HG03432 (cell line): Measurements from ENCODE around the gene PIEZO2.

Experiments
- ATAC-seq: cut with Tn5 transposase; IDR thresholded peaks from one replicate; pipeline ENCODE4 v1.9.1; 2021; ENCODE audit warnings: mild to moderate bottlenecking, moderate library complexity; ENCODE audit not compliant: unreplicated experiment

Gene PIEZO2

DNA sequence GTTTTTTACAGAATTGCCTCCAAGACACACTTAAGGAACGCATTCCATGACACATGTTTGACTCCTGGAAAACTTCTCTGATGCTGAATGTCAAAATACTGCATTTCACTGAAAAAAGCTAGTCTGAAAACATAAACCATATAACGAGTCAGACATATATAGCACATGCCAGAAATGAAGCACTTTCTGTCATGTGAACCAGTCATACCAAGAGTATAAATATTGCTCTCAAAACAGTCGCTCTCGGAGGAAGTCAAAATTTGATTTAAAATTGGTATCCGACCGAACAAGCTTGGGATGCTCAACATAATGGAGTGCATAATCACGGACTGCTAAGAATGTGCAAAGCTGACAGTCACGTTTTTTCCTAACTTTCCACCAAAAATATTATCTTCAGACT lies 115.9 kb downstream of the PIEZO2 start:
- ATAC-seq, result no peak

DNA sequence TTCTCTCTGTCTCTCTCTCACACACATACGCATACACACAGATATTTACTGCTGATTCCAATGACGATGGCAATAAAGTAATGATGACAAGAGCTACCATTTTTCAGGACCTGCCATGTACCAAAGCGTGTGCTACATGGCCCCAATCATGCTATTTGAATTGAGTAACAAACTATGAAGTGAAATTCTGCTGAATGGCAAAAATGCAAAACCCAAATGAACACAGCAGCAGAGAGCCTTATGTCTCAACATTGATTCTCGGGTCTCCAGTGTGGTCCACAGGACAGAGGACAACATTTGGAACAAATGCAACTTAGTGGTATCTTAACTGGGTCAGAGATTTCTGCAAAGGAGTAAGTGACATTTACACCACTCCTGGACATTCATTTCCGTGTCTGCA lies 117.4 kb downstream of the PIEZO2 start:
- no peak for ATAC-seq

DNA sequence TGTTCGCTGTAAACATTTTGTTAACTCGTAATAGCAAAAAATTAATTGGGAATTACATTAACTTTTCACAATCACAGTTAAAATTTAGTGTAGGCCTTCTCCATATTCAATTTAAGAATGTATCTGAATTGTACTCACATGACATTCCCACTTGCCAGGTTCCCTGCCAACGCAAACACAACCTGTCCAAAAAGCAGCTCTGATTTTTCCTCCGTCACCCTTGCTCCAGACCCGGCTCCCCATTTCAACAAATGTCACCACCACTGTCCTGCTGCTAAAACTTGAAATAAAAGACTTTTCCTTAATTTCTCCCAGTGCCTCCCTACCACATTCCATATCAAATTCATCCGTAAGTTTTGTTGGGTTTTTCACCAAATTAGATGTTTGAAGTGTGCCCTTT lies 120.3 kb downstream of the PIEZO2 start:
- ATAC-seq, result no peak

DNA sequence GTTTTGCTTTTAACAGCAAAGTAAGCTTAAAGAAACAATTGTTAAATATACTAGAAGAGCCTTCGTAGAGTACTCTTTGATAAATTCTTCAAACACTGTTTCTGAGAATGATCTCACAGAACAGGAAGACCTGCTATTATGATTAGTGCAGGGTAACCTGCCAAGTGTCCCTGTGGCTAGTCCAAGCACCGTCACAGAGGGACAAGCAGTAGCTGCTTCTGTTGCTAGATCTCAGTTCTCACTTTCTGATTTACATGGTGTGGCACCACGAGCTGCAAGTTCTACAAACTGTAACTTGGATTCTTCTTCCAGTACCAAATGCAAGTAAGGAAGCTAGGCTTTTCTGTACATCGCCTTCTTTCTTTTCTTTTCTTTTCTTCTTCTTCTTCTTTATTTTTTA lies 121.5 kb downstream of the PIEZO2 start:
- peak; percentile 59 for ATAC-seq

DNA sequence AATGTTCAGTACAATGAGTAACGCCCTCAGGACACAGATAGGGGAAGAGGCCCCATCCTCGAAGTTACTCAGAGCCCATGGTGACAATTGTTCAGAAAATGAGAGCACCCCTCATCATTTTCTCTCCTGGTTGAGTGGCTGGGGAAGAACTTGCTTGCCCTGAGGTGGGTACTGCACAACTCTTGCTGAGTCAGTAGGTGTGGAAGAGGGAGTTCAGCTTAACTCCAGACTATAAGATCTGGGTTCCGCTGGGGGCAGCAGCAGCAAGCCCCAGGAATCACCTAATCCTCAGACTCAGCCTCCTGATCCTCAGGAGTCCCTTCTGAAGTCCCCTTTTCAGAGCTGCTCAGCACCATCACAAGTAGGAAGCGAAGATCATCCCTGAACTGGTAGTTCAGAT lies 123.7 kb downstream of the PIEZO2 start:
- no peak for ATAC-seq

DNA sequence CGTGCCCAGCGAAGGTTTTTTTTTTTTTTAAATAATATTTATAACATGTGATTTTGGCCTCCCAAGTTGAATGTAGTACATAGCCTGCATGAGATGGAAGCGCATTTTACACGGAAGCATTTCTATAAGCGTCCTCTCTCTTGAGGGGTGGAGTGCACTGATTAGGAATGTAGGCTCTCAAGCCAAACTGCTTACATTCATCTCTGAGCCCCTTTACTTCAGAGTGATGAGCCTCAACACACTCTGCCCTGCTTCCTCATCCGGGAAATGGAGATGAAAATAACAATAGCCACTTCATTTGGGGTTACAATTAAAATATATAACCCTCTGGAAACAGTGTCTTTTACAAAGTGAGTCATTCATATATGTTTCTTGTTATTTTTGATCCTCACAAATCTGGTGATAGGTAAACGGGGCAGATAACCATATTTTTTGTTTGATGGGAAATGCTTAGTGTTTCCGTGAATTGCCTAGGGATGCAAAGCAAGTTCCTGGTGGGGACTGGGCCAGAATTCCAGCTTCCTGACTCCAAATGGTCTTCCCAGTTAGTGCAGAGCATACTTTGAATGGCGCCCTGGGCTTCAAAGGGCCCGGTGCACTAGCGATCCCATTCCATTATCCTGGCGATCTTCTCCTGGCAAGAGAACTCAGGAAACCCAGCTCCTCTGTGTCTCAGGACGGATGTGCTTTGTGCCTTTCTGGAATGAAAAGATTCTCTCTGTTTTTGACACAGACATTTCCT lies 124.3 kb downstream of the PIEZO2 start:
- ATAC-seq, result no peak

DNA sequence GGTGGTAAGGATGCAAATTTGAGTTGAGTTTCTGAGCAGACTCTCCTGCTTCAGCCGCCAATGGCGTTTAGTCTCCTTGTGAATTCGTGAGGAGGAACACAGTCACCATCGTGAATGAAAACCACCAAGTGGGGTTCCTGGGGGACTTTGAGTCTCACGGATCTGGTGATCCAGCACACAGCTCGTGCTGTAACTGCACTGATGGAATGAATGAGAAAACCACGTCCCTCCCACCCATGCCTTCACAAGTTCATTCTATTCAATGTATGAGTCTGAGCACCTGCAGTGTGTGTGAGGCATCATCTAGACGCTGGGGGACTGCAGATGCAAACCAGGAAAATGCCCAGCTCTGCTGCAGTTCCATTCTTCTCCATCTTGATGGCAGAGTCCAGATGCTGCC lies 127.9 kb downstream of the PIEZO2 start:
- no peak for ATAC-seq

DNA sequence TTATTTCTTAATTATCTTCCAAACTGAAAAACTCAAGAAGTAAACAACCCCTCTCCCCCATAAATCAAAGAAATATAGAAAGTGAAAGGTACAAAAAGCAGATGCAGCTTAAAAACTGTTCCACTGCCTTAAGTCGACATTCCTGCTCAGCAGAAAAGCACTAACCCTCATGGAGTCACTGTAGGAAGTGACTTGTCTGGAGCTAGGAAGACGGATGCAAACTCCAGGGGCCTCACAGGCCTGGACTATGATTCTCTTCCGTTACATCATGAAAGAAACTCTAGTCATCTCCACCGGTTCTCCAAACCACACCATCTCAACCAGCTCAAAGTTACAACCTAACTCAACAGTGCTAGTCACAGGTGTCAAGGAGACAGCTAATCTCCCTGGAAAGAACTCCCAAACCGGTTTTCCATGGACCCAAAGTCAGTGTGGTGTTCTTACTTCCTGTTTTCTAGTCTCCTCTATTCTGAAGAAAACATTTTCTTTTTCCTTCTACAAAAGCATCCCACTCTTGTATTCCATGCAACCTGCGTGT lies 128.4 kb downstream of the PIEZO2 start:
- ATAC-seq, result no peak

DNA sequence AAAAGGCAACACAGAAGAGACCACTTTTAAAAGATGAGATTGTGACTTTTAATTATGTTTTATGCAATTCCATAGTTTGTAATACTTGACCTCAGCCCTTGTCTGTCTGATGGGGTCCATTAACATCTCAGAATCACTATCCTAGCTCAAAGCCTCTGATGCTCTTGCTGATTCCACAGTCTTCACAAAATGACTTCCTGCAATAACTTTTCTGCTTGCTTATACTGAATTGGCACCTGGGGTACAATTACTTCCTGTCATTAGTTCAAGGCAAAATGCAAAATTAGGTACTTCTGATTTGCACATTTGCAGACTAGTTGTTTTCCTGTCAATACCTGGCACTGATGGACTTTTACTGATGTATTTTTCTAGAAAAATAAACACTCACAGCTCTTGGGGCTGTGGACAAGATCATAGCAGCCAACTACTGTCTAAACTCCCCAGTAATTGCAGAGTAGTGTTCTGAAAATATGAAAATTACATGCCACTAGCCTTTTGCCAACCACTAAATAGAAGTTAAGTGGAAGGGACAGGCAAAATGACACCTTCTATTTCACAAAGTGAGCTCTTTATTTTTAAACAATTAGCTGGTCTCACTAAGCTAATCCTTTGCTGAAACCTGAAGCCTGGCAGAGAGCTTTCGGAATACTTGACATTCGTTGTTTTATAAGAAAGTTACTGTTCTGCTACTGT lies 129.1 kb downstream of the PIEZO2 start:
- ATAC-seq, result no peak

DNA sequence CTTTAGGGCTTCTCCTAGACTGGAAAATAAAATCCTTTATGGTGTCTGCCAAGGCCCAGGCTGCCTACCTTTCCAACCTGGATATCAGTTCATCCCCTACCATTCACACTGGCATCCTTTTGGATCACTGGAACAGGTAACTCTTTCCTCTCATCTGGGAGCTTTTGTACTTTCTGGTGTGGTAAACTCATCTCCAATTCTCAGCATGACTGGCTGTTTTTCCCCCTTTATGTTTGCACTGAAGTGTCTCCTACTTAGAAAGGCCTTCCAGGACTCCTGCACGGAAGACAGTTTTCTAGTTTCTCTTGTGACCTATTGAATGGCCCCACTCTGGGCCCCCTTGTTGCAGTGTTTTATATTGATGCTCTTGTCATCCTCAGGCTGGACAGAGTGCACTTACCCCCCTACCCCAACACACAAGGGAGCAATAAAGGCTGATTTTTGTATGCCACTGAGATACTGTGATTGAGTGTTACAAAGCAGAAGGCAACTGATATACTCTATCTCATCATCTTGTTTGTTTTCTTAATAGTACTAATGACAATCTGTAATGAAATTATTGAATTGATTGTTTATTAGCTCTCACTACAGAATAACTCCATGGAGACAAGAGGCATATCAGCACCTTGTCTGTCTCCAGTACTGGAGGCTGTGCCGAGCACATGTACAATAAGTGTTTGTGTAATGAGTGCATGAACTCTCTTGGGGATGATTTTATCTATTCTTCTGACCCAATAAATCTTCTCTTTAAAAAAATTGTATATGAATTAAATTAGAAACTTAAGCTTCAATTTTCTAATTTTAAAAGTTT lies 129.9 kb downstream of the PIEZO2 start:
- no peak for ATAC-seq

DNA sequence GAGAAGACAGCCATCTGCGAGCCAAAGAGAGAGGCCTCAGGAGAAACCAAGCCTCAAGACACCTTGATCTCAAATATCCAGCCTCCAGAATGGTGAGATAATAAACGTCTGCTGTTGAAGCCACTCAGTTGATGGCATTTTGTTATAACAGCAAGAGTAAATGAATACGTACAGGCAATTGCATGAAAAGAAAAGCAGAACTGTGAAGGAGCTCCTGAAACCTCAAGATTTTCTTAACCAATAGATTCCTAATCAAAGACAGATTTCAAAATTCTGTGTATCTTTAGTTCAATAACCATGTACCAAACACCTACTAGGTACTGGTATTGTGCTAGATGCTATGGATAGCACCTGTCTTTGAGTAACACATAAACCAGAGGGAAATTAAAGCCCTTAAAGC lies 139.5 kb downstream of the PIEZO2 start:
- ATAC-seq, result no peak

DNA sequence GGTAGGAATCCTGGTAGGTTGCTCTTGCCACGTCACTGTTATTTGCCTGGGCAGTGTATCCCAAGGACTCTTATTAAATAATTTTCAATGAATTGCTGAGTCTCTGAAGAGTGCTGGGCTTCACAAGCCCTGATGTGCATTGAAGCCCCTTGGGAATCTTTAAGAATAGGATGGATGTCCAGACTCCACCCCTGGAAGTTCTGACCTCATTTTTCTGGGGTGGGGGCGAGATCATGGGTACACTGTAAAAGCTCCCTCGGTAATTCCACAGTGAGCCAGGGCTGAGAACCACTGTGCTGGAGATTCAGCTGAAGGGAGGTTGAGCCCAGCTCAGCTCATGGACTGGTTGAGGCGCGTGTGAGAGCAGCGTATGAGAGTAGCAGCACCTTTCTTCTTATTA lies 140.2 kb downstream of the PIEZO2 start:
- ATAC-seq, result no peak

DNA sequence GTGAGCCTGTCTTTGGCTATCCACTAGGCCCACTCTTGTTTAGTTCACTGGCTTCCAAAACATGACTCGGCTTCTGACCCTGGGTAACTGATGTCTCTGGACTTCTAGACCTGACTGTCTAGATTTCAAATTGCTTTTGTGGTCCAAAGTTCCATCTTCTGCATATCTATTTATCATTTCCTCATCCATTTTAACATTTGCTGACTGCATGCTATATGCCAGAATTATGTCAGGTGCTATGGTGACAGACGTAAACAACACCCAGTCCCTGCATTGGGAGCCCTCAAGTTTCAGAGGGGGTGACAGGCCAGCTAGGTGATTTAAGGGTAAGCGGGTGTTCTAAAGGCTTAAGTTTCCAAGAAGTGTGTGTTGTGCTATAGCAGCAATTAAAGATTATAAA lies 140.9 kb downstream of the PIEZO2 start:
- ATAC-seq, result no peak

DNA sequence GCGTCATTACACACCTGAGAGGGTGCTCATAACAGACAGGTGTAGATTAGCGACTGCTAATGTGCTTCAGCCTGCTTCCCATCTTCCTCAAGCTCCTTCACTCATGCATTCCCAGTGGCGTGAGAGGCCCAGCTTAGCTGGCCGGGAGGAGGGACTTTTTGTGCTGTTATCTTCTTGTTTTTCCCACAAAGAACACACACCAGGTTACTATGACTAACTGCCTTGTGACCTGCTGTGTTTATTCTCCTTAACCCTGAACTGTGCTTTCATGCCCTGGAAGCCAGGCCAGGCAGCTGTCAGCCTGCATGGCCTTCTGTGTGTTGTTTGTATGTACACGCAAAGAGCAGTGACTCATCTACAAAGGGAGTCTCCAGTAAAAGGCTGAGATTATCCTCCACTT lies 143.8 kb downstream of the PIEZO2 start:
- no peak for ATAC-seq

DNA sequence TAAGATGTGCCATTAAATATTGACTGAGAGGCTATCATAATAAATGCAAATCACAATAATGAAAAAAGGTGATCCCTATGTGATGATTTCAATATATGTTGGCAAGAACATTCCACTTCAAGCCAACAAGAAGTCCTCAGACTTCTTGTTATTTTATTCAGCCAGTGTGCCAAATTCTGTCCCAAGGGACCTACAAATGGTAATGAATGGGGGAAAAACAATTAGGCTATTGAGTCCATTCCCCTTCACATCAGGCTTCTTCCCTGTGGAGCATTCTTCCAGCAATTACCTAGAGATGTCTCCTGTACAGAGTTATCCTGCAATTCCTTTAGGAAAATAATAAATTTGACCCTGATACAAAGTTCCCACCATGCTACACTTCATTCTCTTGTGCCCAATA lies 144.4 kb downstream of the PIEZO2 start:
- ATAC-seq, result no peak

DNA sequence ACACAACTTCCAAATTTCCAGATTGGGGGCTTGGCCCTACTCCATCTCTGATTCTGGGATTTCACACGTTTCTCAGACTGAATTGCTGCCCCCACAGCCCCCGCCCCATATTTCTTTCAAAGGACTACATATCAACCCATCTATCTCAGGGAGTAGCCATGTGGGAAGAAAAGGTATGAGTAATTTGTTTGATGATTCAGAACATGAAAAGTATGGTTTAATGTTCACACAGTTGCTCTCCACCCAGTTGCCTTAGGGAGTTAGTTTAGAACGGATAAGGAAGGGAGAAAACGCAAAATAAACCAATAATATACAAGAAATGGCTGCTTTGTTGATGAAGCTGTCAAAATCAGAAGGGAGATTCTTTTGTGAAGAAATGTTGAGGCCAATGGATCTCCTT lies 145.1 kb downstream of the PIEZO2 start:
- ATAC-seq, result no peak

DNA sequence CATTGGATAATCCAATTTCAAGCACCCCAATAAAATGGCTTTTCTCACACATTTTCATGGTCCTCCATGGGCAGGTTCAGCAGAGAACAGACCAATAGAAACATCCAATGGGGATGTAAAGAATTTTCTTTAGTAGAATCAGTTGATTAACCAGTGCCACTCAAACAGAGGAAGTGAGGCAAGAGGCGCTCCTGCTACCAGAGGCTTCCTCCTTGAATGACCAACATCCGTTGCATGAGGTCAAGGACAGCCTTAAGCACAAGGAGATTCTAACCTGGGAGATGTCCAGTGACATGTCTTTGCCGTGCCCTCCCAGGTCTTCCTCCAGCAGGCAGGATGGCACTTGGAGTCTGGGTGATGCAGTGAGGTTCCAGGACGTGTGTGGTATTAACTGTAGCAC lies 146.6 kb downstream of the PIEZO2 start:
- no peak for ATAC-seq

DNA sequence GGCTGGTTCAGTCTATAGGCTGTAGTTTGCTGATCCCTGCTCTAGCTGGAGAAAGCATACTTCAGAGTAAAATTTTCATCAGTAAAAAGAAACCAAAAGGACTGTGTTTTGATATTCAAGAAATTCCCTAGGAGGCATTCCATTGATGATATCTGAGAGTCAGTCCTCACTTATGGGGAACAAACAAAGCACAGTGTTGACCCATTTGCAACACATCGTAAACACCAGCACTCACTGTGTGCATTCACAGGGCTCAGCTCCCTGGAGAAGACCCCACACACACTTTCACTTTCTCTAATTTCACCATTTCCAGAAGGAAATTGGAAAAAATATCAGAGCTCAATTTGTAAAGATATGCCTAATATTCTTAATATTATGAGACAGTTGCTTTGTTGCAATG lies 147.1 kb downstream of the PIEZO2 start:
- no peak for ATAC-seq

DNA sequence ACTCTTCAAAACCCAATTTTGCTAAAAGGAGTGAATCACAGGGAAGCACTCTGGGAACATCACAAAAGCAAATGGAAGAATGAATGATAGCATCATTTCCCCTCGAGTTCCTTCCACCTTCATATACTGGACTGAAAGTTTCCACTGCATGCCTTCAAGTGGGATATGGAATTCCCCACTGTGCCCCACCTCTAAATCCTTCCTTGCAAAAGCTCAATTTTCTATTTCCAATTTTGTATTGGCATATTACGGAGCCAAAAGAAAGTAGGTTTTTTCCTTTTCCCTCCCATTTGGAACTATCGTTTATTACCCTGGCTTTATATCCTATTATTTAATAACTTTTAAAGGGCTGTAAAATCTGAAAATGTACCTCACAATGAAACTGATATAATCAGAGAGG lies 149.3 kb downstream of the PIEZO2 start:
- no peak for ATAC-seq

DNA sequence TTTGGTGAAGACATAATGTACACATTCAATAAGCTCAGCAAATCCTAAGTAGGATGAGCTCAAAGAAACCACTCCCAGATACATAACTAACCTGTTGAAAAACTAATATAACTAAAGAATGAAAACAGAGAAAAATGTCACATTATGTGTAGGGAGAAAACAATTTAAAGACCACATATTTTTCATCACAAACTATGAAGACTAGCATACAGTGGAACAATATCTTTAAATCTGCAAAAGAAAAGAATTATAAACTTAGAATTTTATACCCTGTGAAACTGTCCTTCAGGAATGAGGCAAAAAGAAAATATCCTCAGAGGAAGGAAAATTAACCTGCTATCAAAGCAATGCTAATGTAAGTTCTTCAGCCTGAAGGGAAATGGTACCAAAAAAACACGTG lies 151.5 kb downstream of the PIEZO2 start:
- ATAC-seq, result no peak

DNA sequence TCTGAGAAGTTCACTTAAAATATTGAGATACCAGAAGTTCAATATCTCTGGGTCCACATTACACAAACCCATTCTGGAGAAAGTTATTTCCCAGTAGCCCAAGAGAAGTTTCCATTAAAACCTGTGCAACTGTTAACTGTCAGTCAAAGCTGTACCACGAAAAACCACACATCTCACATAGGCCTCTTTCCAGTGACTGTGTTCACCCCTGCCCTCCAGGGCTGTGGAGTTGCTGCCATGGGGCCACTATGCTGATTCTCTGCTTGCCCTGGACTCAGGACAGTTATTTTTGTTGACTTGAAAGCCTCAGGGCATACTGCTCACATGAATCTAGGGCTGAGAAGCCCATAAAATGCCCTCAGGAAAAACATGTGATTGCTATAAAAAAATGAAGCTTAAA lies 153.8 kb downstream of the PIEZO2 start:
- ATAC-seq, result no peak

DNA sequence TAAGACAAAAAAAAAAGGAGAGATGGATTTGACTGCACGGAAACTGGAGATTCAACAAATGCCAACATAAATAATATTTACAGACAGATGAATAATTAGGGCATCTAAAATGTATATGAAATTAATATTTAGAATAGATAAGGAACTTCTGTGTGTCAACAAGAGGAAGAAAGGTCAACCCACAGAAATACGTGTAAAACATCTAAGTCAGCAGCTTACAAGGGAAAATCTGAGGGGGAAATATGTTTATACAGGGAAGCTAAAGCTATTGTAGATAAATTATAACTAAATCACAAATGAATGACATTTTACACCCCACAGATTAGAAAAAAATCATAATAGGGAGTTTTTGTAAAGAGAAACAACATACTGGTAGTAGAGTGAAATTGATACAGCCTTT lies 159.9 kb downstream of the PIEZO2 start:
- ATAC-seq, result no peak
